GM21423 (cell line): ENCODE data around the gene DNAH7.
A peak's percentile ranks its signal among the peaks of the same experiment; 100 is the strongest.
"Not testable (repeated sequence)": the region's sequence is repeated elsewhere in the genome, so short reads cannot be mapped to it uniquely, and the experiment has no call there.

ENCODE experiments used
- ATAC-seq: cut with Tn5 transposase; IDR thresholded peaks from one replicate; pipeline ENCODE4 v1.9.1; 2021; ENCODE audit warnings: mild to moderate bottlenecking, moderate library complexity; ENCODE audit not compliant: unreplicated experiment

The DNAH7 gene

GRCh38 chr2:196068271-196069209 lies at the start of gene DNAH7:
Gene DNAH7 (minus strand): TSS chr2:196068837. CDS start chr2:196068711, 126 bp downstream.
- ATAC-seq, result peak; percentile 99

- no peak for ATAC-seq
These were observed 48.6 kb upstream of the DNAH7 start for GRCh38 chr2:196117214-196117705.

GRCh38 chr2:196113061-196113974 lies 44.7 kb upstream of the DNAH7 start:
- ATAC-seq, result no peak

GRCh38 chr2:196112418-196113034 lies 43.9 kb upstream of the DNAH7 start:
- ATAC-seq, result no peak

- ATAC-seq, result no peak
These were observed 40.0 kb upstream of the DNAH7 start for GRCh38 chr2:196108604-196109003.

- ATAC-seq, result no peak
These were observed 37.3 kb upstream of the DNAH7 start for GRCh38 chr2:196105951-196106350.

GRCh38 chr2:196104066-196104465 lies 35.4 kb upstream of the DNAH7 start:
- ATAC-seq, result no peak

GRCh38 chr2:196103626-196104025 lies 35.0 kb upstream of the DNAH7 start:
- no peak for ATAC-seq

- ATAC-seq, result peak; percentile 94
These were observed 32.8 kb upstream of the DNAH7 start for GRCh38 chr2:196101325-196101991.

GRCh38 chr2:196099916-196100315 lies 31.3 kb upstream of the DNAH7 start:
- no peak for ATAC-seq

GRCh38 chr2:196097864-196098660 lies 29.4 kb upstream of the DNAH7 start:
- no peak for ATAC-seq

- no peak for ATAC-seq
These were observed 28.5 kb upstream of the DNAH7 start for GRCh38 chr2:196096982-196097745.

- ATAC-seq, result no peak
These were observed 27.6 kb upstream of the DNAH7 start for GRCh38 chr2:196096264-196096663.

- ATAC-seq, result not testable (repeated sequence)
These were observed 20.8 kb upstream of the DNAH7 start for GRCh38 chr2:196089448-196089847.

GRCh38 chr2:196088203-196088602 lies 19.6 kb upstream of the DNAH7 start:
- no peak for ATAC-seq

GRCh38 chr2:196086517-196087368 lies 18.1 kb upstream of the DNAH7 start:
- no peak for ATAC-seq

- no peak for ATAC-seq
These were observed 15.0 kb upstream of the DNAH7 start for GRCh38 chr2:196083601-196084000.

- peak; percentile 60 for ATAC-seq
These were observed 11.9 kb upstream of the DNAH7 start for GRCh38 chr2:196080526-196080925.
